A549 (cell line): ENCODE measurements around the gene XRCC1. TPM values are rescaled to one million over a fixed set of nuclear protein-coding genes. Genes with fewer than 3 reads are reported as not detected.

Experiments
- ATAC-seq, 2 experiments: fragments of 200-7000 bp in 1 of 2; fragments of >200 bp in 1 of 2; cut with Nextera tagmentation in 1 of 2; cut with Tn5 transposase in 1 of 2; 3 replicates each; pipeline versions ENCODE4 v1.8.0 to v1.9.1; 2018 to 2020; ENCODE audit warnings: mild to moderate bottlenecking in 1 of 2, moderate library complexity in 1 of 2
- CTCF ChIA-PET: fragments of 300-600 bp; sonication (Branson Sonifier 250); formaldehyde crosslinking; extraction: SDS; loops from one replicate; lab custom pipeline; 2021; ENCODE audit warnings: antibody characterized with exemption, inconsistent platforms; lab: Yijun Ruan, JAX
- POLR2A ChIA-PET: fragments of 350-600 bp; formaldehyde crosslinking; extraction: SDS; loops from one replicate; lab custom pipeline; 2021; ENCODE audit warnings: antibody characterized with exemption, inconsistent platforms; lab: Yijun Ruan, JAX
- DNase-seq, 2 experiments: peaks; one replicate each; pipeline versions ENCODE4 v3.0.0 to v3.0.0-alpha.2; 2011 to 2016; ENCODE audit warnings: low read depth in 1 of 2, low spot score in 1 of 2
- FAIRE-seq: peaks from 2 replicates; lab custom pipeline; 2011; peaks lifted over from hg19 to GRCh38; lab: Jason Lieb, UNC
- H3K27ac ChIP-seq, 2 experiments: fragments of >200 bp; sonication (Bioruptor Twin); formaldehyde crosslinking; 3 replicates each; pipeline ENCODE4 v1.5.1; 2016 to 2017
- H3K4me1 ChIP-seq: fragments of >200 bp; sonication (Bioruptor Twin); formaldehyde crosslinking; 3 replicates; pipeline ENCODE4 v1.6.1; 2016
- H3K4me2 ChIP-seq: fragments of >200 bp; sonication (Bioruptor Twin); formaldehyde crosslinking; 3 replicates; pipeline ENCODE4 v1.6.1; 2016
- H3K4me3 ChIP-seq: fragments of >200 bp; sonication (Bioruptor Twin); formaldehyde crosslinking; 3 replicates; pipeline ENCODE4 v1.5.1; 2016
- H3K9me3 ChIP-seq: fragments of >200 bp; sonication (Bioruptor Twin); formaldehyde crosslinking; 3 replicates; pipeline ENCODE4 v1.6.1; 2016
- ATOH8 ChIP-seq: fragments of 250-450 bp; sonication (Bioruptor Pico); IDR thresholded peaks from 2 replicates; pipeline ENCODE4 v1.5.0; 2020; ENCODE audit warnings: low read depth, mild to moderate bottlenecking, moderate library complexity
- CEBPB ChIP-seq, 2 experiments: fragments of >200 bp in 1 of 2; sonication (Bioruptor Twin) in 1 of 2; formaldehyde crosslinking in 1 of 2; IDR thresholded peaks; 2 replicates each; pipeline ENCODE4 v1.6.1; 2012 to 2016
- CHD2 ChIP-seq: fragments of 150-350 bp; IDR thresholded peaks from 2 replicates; pipeline ENCODE4 v1.6.1; 2014; ENCODE audit warnings: low read length; ENCODE audit not compliant: partially characterized antibody
- EHF ChIP-seq: fragments of 250-450 bp; sonication (Bioruptor Pico); IDR thresholded peaks from 2 replicates; pipeline ENCODE4 v1.5.0; 2020; ENCODE audit warnings: mild to moderate bottlenecking
- EHMT2 ChIP-seq: fragments of 200-600 bp; sonication (generic); IDR thresholded peaks from 2 replicates; pipeline ENCODE4 v1.6.1; 2016; ENCODE audit warnings: antibody characterized with exemption, low read depth, mild to moderate bottlenecking, moderate library complexity
- FOSL2 ChIP-seq, 2 experiments: fragments of 450-650 bp in 1 of 2; fragments of >200 bp in 1 of 2; sonication (Bioruptor Twin) in 1 of 2; formaldehyde crosslinking; IDR thresholded peaks; 2 replicates each; pipeline versions ENCODE4 v1.5.0 to v1.6.1; 2016 to 2020; ENCODE audit warnings: mild to moderate bottlenecking in 1 of 2, moderate library complexity in 1 of 2
- HEYL ChIP-seq: fragments of 250-450 bp; sonication (Bioruptor Pico); IDR thresholded peaks from 2 replicates; pipeline ENCODE4 v1.8.0; 2021; ENCODE audit warnings: mild to moderate bottlenecking, moderate library complexity
- HOXB13 ChIP-seq: fragments of 250-450 bp; sonication (Bioruptor Pico); IDR thresholded peaks from 2 replicates; pipeline ENCODE4 v1.5.0; 2020; ENCODE audit warnings: low read depth, mild to moderate bottlenecking, moderate library complexity
- HOXB5 ChIP-seq: fragments of 250-450 bp; sonication (Bioruptor Pico); IDR thresholded peaks from 2 replicates; pipeline ENCODE4 v1.5.0; 2020; ENCODE audit warnings: mild to moderate bottlenecking, moderate library complexity
- JUN ChIP-seq, 2 experiments: fragments of >200 bp; sonication (Bioruptor Twin); formaldehyde crosslinking; IDR thresholded peaks; 2 replicates in 1 of 2; 3 replicates in 1 of 2; pipeline ENCODE4 v1.6.1; 2016 to 2017
- JUNB ChIP-seq: fragments of >200 bp; sonication (Bioruptor Twin); formaldehyde crosslinking; IDR thresholded peaks from 2 replicates; pipeline ENCODE4 v1.6.1; 2016
- MAFK ChIP-seq: fragments of 450-650 bp; IDR thresholded peaks from 2 replicates; pipeline ENCODE4 v1.6.1; 2014; ENCODE audit not compliant: partially characterized antibody
- MAX ChIP-seq: IDR thresholded peaks from 2 replicates; pipeline ENCODE4 v1.6.1; 2012
- MAZ ChIP-seq: fragments of 150-350 bp; IDR thresholded peaks from 2 replicates; pipeline ENCODE4 v1.6.1; 2014; ENCODE audit warnings: antibody characterized with exemption, low read depth, low read length, borderline replicate concordance
- PBX3 ChIP-seq: IDR thresholded peaks from 2 replicates; pipeline ENCODE4 v1.6.1; 2012
- PHF8 ChIP-seq: fragments of 200-600 bp; sonication (generic); IDR thresholded peaks from 2 replicates; pipeline ENCODE4 v1.6.1; 2016; ENCODE audit warnings: low read depth, mild to moderate bottlenecking, antibody characterized with exemption, moderate library complexity, borderline replicate concordance
- POLR2A ChIP-seq: IDR thresholded peaks from 2 replicates; pipeline ENCODE4 v1.6.1; 2012; ENCODE audit warnings: mild to moderate bottlenecking, low read length
- RAD21 ChIP-seq, 2 experiments: fragments of >200 bp in 1 of 2; sonication (Bioruptor Twin) in 1 of 2; formaldehyde crosslinking in 1 of 2; IDR thresholded peaks in 1 of 2; conservative IDR thresholded peaks in 1 of 2; 2 replicates in 1 of 2; 3 replicates in 1 of 2; pipeline ENCODE4 v1.6.1; 2012 to 2018; ENCODE audit warnings: inconsistent platforms in 1 of 2
- RARB ChIP-seq: fragments of 250-450 bp; sonication (Bioruptor Pico); IDR thresholded peaks from 2 replicates; pipeline ENCODE4 v1.8.0; 2021; ENCODE audit warnings: mild to moderate bottlenecking, moderate library complexity
- RCOR1 ChIP-seq: fragments of 150-350 bp; IDR thresholded peaks from 2 replicates; pipeline ENCODE4 v1.6.1; 2014; ENCODE audit warnings: antibody characterized with exemption, low read length, low read depth
- SREBF2 ChIP-seq: fragments of 450-650 bp; IDR thresholded peaks from 2 replicates; pipeline ENCODE4 v1.6.1; 2014; ENCODE audit warnings: mild to moderate bottlenecking, moderate library complexity
- TFCP2L1 ChIP-seq: fragments of 250-450 bp; sonication (Bioruptor Pico); IDR thresholded peaks from 2 replicates; pipeline ENCODE4 v1.5.0; 2021; ENCODE audit warnings: mild to moderate bottlenecking
- ZC3H11A ChIP-seq: fragments of 450-650 bp; IDR thresholded peaks from 2 replicates; pipeline ENCODE4 v1.6.1; 2014; ENCODE audit warnings: antibody characterized with exemption, mild to moderate bottlenecking
- ZFP36 ChIP-seq: fragments of 450-650 bp; IDR thresholded peaks from 2 replicates; pipeline ENCODE4 v1.6.1; 2014; ENCODE audit warnings: borderline replicate concordance; ENCODE audit not compliant: partially characterized antibody
- WGBS: methylation state at CpG from one replicate; pipeline ENCODE4 v1.1.6; 2017; ENCODE audit errors: missing lambda C conversion rate; 5-methylcytosine and 5-hydroxymethylcytosine counted together
- polyA plus RNA-seq, 4 experiments: library from polyadenylated mRNA; depleted of rRNA in 3 of 4; stranded (reverse); fragments of >200 nt; fragmentation: RNase III in 1 of 4; extraction: RNeasy Plus Mini Kit Qiagen cat#74134 plus additional on column Dnase treatment in 1 of 4; gene quantifications; 2 replicates in 3 of 4; 3 replicates in 1 of 4; pipeline ENCODE4 v1.2.3, GENCODE V29; 2011 to 2017
- TF ChIP-seq, protein P1 (sequence below): fragments of >200 bp; sonication (Bioruptor Twin); formaldehyde crosslinking; IDR thresholded peaks from 3 replicates; pipeline ENCODE4 v1.5.1; 2016
- TF ChIP-seq, protein P2 (sequence below): fragments of 200-600 bp; sonication (generic); IDR thresholded peaks from 2 replicates; pipeline ENCODE4 v1.6.1; 2016; ENCODE audit warnings: antibody characterized with exemption, mild to moderate bottlenecking, moderate library complexity
- TF ChIP-seq, protein P3 (sequence below): fragments of 450-650 bp; IDR thresholded peaks from 2 replicates; pipeline ENCODE4 v1.6.1; 2014; ENCODE audit warnings: antibody characterized with exemption
- TF ChIP-seq, protein P4 (sequence below): fragments of 150-350 bp; IDR thresholded peaks from 2 replicates; pipeline ENCODE4 v1.6.1; 2014; ENCODE audit warnings: low read depth, mild to moderate bottlenecking, low read length

XRCC1 gene
- polyA plus RNA-seq, 2 of the 4 experiments (the other 2 are of a cell fraction) = 32.0 to 55.1 TPM

GRCh38 chr19:43606569-43607229, 31.4 kb upstream of the XRCC1 start:
- no peak overlapping the region for H3K27ac ChIP-seq
- 87% methylated on average over 7 of the region's 7 CpGs for WGBS

GRCh38 chr19:43605875-43606568, 30.7 kb upstream of the XRCC1 start:
- no peak overlapping the region for H3K27ac ChIP-seq
- no peak for ATAC-seq
- CTCF ChIA-PET = interaction anchor here (0.6 to 3.7 kb wide), 8 partner anchors 9 to 784 kb away, joined by 3 to 15 read pairs (median 4); partner anchors contain the start of genes IRGQ, PLAUR and ZNF576
- H3K4me1 ChIP-seq = peaks cover 6% of the 10 kb centered on the region; the same call in 2 of the 3 replicates
- no peaks in the 10 kb centered on the region for H3K9me3 ChIP-seq
- POLR2A ChIA-PET = interaction anchor here (1.2 kb wide), 1 partner anchor 149 kb away, joined by 3 read pairs; the partner anchor contains the start of gene SMG9
- no peak for FAIRE-seq
- H3K4me3 ChIP-seq = no peak overlapping the region
- H3K4me2 ChIP-seq = no peak overlapping the region
- 80% methylated on average over 7 of the region's 7 CpGs for WGBS
- DNase-seq = no peak
- no peak for TF ChIP-seq HOXB13 (CRISPR knock-in tag)
- no peak for TF ChIP-seq HEYL
- TF ChIP-seq PBX3 = no peak
- TF ChIP-seq POLR2A = no peak
- TF ChIP-seq SREBF2 = no peak
- TF ChIP-seq ZC3H11A = no peak
- TF ChIP-seq, protein P1, sequence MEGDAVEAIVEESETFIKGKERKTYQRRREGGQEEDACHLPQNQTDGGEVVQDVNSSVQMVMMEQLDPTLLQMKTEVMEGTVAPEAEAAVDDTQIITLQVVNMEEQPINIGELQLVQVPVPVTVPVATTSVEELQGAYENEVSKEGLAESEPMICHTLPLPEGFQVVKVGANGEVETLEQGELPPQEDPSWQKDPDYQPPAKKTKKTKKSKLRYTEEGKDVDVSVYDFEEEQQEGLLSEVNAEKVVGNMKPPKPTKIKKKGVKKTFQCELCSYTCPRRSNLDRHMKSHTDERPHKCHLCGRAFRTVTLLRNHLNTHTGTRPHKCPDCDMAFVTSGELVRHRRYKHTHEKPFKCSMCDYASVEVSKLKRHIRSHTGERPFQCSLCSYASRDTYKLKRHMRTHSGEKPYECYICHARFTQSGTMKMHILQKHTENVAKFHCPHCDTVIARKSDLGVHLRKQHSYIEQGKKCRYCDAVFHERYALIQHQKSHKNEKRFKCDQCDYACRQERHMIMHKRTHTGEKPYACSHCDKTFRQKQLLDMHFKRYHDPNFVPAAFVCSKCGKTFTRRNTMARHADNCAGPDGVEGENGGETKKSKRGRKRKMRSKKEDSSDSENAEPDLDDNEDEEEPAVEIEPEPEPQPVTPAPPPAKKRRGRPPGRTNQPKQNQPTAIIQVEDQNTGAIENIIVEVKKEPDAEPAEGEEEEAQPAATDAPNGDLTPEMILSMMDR = no peak
- TF ChIP-seq RARB (CRISPR knock-in tag) = no peak
- TF ChIP-seq FOSL2 (IDR thresholded peaks at IDR 0.05) = no peak
- TF ChIP-seq FOSL2 (CRISPR knock-in tag; IDR thresholded peaks at IDR 0.05) = no peak
- no peak for TF ChIP-seq MAFK
- no peak for TF ChIP-seq ZFP36
- TF ChIP-seq CEBPB (IDR thresholded peaks at IDR 0.05) = no peak
- no peak for TF ChIP-seq EHF
- TF ChIP-seq, protein P2, sequence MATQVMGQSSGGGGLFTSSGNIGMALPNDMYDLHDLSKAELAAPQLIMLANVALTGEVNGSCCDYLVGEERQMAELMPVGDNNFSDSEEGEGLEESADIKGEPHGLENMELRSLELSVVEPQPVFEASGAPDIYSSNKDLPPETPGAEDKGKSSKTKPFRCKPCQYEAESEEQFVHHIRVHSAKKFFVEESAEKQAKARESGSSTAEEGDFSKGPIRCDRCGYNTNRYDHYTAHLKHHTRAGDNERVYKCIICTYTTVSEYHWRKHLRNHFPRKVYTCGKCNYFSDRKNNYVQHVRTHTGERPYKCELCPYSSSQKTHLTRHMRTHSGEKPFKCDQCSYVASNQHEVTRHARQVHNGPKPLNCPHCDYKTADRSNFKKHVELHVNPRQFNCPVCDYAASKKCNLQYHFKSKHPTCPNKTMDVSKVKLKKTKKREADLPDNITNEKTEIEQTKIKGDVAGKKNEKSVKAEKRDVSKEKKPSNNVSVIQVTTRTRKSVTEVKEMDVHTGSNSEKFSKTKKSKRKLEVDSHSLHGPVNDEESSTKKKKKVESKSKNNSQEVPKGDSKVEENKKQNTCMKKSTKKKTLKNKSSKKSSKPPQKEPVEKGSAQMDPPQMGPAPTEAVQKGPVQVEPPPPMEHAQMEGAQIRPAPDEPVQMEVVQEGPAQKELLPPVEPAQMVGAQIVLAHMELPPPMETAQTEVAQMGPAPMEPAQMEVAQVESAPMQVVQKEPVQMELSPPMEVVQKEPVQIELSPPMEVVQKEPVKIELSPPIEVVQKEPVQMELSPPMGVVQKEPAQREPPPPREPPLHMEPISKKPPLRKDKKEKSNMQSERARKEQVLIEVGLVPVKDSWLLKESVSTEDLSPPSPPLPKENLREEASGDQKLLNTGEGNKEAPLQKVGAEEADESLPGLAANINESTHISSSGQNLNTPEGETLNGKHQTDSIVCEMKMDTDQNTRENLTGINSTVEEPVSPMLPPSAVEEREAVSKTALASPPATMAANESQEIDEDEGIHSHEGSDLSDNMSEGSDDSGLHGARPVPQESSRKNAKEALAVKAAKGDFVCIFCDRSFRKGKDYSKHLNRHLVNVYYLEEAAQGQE = no peak
- no peak for TF ChIP-seq PHF8
- TF ChIP-seq MAX = no peak

More at GRCh38 chr19:43606569-43607229, 31.4 kb upstream of the XRCC1 start:
- peaks cover 6% of the 10 kb centered on the region; the same call in 2 of the 3 replicates for H3K4me1 ChIP-seq
- ATAC-seq (no peak), DNase-seq (no peak), FAIRE-seq (no peak)
- no peak overlapping the region for H3K4me2 ChIP-seq
- no peak overlapping the region for H3K4me3 ChIP-seq
- ChIA-PET POLR2A (interaction anchor here (0.8 to 1.2 kb wide), 2 partner anchors 32 to 148 kb away, joined by 3 read pairs; partner anchors contain the start of genes PINLYP, SMG9 and XRCC1), CTCF (interaction anchor here (0.6 to 3.7 kb wide), 6 partner anchors 10 to 784 kb away, joined by 3 to 15 read pairs (median 5); partner anchors contain the start of genes IRGQ, PLAUR and ZNF576)
- no peaks in the 10 kb centered on the region for H3K9me3 ChIP-seq
- TF ChIP-seq MAFK = no peak
- no peak for TF ChIP-seq MAZ
- TF ChIP-seq EHMT2 = no peak
- TF ChIP-seq, protein P3, sequence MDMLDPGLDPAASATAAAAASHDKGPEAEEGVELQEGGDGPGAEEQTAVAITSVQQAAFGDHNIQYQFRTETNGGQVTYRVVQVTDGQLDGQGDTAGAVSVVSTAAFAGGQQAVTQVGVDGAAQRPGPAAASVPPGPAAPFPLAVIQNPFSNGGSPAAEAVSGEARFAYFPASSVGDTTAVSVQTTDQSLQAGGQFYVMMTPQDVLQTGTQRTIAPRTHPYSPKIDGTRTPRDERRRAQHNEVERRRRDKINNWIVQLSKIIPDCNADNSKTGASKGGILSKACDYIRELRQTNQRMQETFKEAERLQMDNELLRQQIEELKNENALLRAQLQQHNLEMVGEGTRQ = no peak
- no peak for TF ChIP-seq TFCP2L1 (CRISPR knock-in tag)
- TF ChIP-seq JUNB = no peak
- TF ChIP-seq, protein P4, sequence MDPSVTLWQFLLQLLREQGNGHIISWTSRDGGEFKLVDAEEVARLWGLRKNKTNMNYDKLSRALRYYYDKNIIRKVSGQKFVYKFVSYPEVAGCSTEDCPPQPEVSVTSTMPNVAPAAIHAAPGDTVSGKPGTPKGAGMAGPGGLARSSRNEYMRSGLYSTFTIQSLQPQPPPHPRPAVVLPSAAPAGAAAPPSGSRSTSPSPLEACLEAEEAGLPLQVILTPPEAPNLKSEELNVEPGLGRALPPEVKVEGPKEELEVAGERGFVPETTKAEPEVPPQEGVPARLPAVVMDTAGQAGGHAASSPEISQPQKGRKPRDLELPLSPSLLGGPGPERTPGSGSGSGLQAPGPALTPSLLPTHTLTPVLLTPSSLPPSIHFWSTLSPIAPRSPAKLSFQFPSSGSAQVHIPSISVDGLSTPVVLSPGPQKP = no peak
- TF ChIP-seq JUN (IDR thresholded peaks at IDR 0.05) = no peak
- TF ChIP-seq CHD2 = no peak
- TF ChIP-seq HOXB5 (CRISPR knock-in tag) = no peak
- TF ChIP-seq RCOR1 = no peak
- no peak for TF ChIP-seq RAD21 (conservative IDR thresholded peaks at IDR 0.05 in 1 of 2, IDR thresholded peaks at IDR 0.05 in 1 of 2)
- no peak for TF ChIP-seq ATOH8 (CRISPR knock-in tag)
